ENCODE measurements around the gene RUFY1. TPM values are rescaled to one million over a fixed set of nuclear protein-coding genes. Genes with fewer than 3 reads are reported as not detected.
"Not testable (repeated sequence)": the region's sequence is repeated elsewhere in the genome, so short reads cannot be mapped to it uniquely, and the experiment has no call there.

RUFY1 gene
- total and polyA plus RNA-seq, 9 of the 15 experiments (the other 6 are each of a cell fraction or from before 2014, with no cell fraction given), result 5.0 to 41.7 (median 29.6) TPM

DNA sequence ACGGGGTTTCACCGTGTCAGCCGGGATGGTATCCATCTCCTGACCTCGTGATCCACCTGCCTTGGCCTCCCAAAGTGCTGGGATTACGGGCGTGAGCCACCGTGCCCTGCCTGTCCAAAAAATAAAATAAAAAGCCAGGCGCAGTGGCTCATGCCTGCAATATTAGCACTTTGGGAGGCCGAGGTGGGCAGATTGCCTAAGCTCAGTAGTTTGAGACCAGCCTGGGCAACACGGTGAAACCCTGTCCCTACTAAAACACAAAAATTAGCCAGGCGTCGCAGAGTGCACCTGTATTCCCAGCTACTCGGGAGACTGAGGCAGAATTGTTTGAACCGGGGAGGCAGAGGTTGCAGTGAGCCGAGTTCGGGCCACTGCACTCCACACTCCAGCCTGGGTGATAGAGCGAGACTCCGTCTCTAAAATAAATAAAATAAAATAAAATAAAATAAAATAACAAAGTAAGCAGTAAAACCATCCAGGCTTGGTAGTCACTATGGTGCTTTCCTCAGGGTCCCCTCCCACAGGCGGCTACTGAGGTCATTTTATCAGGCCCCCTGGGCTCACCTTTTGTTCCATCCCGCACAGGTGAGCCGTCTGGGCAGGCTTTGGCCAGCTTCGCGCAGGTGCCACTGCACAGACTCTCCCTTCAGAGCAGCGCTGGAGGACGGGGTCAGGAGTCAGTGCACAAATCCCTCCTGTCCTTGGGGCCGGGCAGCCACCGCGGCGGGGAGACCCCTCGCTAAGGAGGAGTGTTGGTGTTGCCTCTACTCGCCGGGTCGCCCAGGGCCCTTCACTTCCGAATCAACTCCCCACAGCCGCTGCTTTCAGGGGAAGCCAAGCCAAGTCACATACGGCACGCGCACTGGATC, 83.4 kb downstream of the RUFY1 start:
- POLR2A ChIA-PET, result interaction anchor here (1.1 kb wide), 1 partner anchor 10 kb away, joined by 9 read pairs; the partner anchor contains the start of gene HNRNPH1
- H4K20me1 ChIP-seq (replicated peaks; ENCODE audit: control insufficient read depth, insufficient read depth, low read length); intact Hi-C loops (cut with micrococcal nuclease); H3K9me1 ChIP-seq (ENCODE audit: control insufficient read depth, insufficient read depth, low read length); BruUV-seq (replicated peaks); H3K79me2 ChIP-seq (ENCODE audit: control insufficient read depth, insufficient read depth, low read length); H3K27me3 ChIP-seq (ENCODE audit: control insufficient read depth in 2 of 2, insufficient read depth in 2 of 2, low read length in 2 of 2); in situ Hi-C loops (cut with MboI); H3K4me1 ChIP-seq (replicated peaks in 1 of 2; ENCODE audit: control insufficient read depth in 2 of 2, insufficient read depth in 2 of 2, low read length in 2 of 2); FAIRE-seq; H3K27ac ChIP-seq (ENCODE audit: extremely low read depth, low read depth, low read length); H2AFZ ChIP-seq (ENCODE audit: low read depth, low read length); H3K4me3 ChIP-seq; H3K36me3 ChIP-seq (ENCODE audit: control insufficient read depth, insufficient read depth, low read length); H3K9me3 ChIP-seq (replicated peaks; ENCODE audit: control insufficient read depth, insufficient read depth, low read depth, low read length); DNase-seq (ENCODE audit: extremely low read depth in 1 of 4, low spot score in 3 of 4); CTCF ChIA-PET (ENCODE audit: low intra/inter-chr PET ratio): not testable (repeated sequence)
- peak overlapping the region in 1 of 2 experiments; percentile 71; a peak in 2 of 4 replicates for H3K9ac ChIP-seq (ENCODE audit: insufficient read depth in 1 of 2, low read depth in 2 of 2, low read length in 2 of 2)
- H3K4me2 ChIP-seq (ENCODE audit: insufficient read depth, low read length), result peak overlapping the region; percentile 52
- WGBS (ENCODE audit: insufficient coverage, low coverage, missing lambda C conversion rate), result 62% methylated on average over 12 of the region's 38 CpGs
- ATAC-seq, result peak; percentile 74

DNA sequence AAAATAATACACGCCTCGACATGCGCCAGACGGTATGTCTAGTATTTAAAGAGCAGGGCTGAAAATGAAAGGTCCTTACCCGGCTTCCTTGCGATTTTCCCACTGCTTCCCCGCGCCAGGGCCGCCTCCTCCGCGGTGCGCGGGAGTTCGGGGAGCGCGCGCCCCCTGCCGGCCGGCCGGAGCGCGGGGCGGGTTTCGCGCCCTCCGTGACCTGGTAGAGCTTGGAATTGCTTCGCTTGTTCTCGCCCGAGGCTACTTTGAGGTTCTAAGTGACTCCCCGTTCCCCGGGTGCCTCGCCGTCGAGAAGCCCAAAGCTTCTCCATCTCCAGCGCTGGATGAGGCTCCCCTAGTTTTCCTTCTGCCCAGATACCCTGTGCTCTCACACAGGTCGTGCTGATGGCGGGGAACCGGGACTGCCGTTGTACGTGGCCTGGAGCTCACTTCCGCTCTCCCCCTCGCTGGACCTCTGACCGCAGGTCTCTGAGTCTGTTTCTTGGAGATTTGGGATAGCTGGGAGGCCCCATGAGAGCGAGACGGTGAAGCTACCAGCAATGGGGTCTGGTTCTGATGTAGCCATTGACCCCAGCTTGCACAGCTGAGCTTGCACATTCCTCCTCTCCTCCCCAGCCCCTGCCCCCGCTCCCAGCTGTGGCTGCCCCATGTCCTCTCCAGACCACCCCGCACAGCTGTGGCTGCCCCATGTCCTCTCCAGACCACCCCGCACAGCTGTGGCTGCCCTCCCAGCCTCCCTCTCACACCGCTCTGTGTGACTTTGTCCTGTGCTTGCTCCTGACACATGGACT, 84.2 kb downstream of the RUFY1 start:
- intact Hi-C loops (cut with micrococcal nuclease); CTCF ChIA-PET (ENCODE audit: low intra/inter-chr PET ratio); in situ Hi-C loops (cut with MboI); H3K9me1 ChIP-seq (ENCODE audit: control insufficient read depth, insufficient read depth, low read length); H4K20me1 ChIP-seq (replicated peaks; ENCODE audit: control insufficient read depth, insufficient read depth, low read length); H3K36me3 ChIP-seq (ENCODE audit: control insufficient read depth, insufficient read depth, low read length); DNase-seq (ENCODE audit: extremely low read depth in 1 of 4, low spot score in 3 of 4); H3K4me1 ChIP-seq (replicated peaks in 1 of 2; ENCODE audit: control insufficient read depth in 2 of 2, insufficient read depth in 2 of 2, low read length in 2 of 2); H3K4me3 ChIP-seq; H3K27ac ChIP-seq (ENCODE audit: extremely low read depth, low read depth, low read length); H3K27me3 ChIP-seq (ENCODE audit: control insufficient read depth in 2 of 2, insufficient read depth in 2 of 2, low read length in 2 of 2); H3K79me2 ChIP-seq (ENCODE audit: control insufficient read depth, insufficient read depth, low read length); H3K4me2 ChIP-seq (ENCODE audit: insufficient read depth, low read length); POLR2A ChIA-PET; H3K9me3 ChIP-seq (replicated peaks; ENCODE audit: control insufficient read depth, insufficient read depth, low read depth, low read length): not testable (repeated sequence)
- peak; percentile 93 for FAIRE-seq
- peak overlapping the region; percentile 76 for H2AFZ ChIP-seq (ENCODE audit: low read depth, low read length)
- TF ChIP-seq POLR2G (IDR thresholded peaks at IDR 0.05; ENCODE audit: low read depth, low read length) (peak; percentile 44; the same call in 1 of the 2 replicates), GABPA (tag; conservative IDR thresholded peaks at IDR 0.05; ENCODE audit: low read depth) (peak; percentile 35), RBFOX2 (IDR thresholded peaks at IDR 0.05; ENCODE audit: low read depth, low read length) (peak; percentile 38)
- TF ChIP-seq, protein P1, sequence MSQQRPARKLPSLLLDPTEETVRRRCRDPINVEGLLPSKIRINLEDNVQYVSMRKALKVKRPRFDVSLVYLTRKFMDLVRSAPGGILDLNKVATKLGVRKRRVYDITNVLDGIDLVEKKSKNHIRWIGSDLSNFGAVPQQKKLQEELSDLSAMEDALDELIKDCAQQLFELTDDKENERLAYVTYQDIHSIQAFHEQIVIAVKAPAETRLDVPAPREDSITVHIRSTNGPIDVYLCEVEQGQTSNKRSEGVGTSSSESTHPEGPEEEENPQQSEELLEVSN (IDR thresholded peaks at IDR 0.05; ENCODE audit: borderline replicate concordance in 1 of 2, extremely low read depth in 1 of 2, insufficient read depth in 1 of 2, insufficient read length in 1 of 2, low read depth in 1 of 2, low read length in 1 of 2, poor library complexity in 1 of 2, severe bottlenecking in 1 of 2), result peak in 1 of 2 experiments; percentile 37
- peak; percentile 98 for ATAC-seq
- WGBS (ENCODE audit: insufficient coverage, low coverage, missing lambda C conversion rate), result 26% methylated on average over 9 of the region's 49 CpGs
- BruUV-seq (replicated peaks), result TSS peak; percentile 93
- H3K9ac ChIP-seq (ENCODE audit: insufficient read depth in 1 of 2, low read depth in 2 of 2, low read length in 2 of 2), result peak overlapping the region in 1 of 2 experiments; percentile 87; a peak in 2 of 4 replicates
